Measurements from ENCODE around the gene PRPF31.
A peak's percentile ranks its signal among the peaks of the same experiment; 100 is the strongest.

Gene PRPF31

DNA sequence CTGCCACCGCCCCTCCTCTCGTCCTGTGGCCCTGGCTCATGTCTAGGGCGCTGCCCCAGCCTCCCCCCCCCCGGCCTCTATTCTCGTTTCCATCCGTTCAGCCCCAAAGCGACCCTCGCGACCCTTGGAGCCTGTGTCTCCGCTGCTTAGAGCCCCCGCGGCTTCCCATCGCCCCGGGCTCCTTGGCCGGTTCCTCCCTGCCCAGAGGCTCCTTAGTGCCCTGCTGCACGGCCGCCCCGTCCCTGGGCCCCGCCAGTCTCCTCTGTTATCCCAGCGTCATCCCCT lies 12.8 kb downstream of the PRPF31 start:
- ATAC-seq = no peak
- Mint-ChIP-seq H3K27ac (no peak overlapping the region), H3K4me1 (no peaks in the 10 kb centered on the region), H3K27me3 (no peaks in the 10 kb centered on the region), H3K9me3 (no peaks in the 10 kb centered on the region), H3K4me3 (no peak overlapping the region), H3K36me3 (peaks cover 63% of the 10 kb centered on the region)

DNA sequence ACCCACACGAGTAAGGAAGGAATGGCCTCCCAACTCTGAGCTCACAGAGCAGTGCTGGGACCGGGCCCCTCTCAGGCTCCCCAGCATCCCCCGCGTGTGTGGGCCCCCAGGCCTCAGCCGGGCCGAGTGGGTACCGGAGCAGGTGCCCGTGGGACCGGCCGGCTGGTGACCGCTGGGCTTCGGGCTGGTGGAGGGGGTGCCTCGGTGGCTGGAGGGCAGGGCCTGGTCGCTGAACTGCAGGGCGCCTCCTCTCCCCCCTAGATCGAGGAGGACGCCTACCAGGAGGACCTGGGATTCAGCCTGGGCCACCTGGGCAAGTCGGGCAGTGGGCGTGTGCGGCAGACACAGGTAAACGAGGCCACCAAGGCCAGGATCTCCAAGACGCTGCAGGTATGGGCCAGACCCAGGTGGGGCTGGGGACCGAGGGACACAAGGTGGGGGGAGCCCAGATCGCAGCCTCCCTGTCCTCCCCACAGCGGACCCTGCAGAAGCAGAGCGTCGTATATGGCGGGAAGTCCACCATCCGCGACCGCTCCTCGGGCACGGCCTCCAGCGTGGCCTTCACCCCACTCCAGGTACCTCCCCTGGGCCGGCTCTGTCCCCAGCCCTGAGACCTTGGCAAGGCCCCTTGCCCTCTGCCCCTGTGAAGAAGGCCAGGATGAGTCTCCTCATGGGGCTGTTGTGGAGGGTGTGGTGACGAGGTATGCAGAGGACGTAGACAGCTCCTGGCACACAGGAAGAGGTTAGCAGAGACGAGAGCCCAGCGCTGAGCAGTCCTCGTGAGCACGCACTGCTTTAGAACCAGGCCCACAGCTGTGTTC lies 13.5 kb downstream of the PRPF31 start:
- peaks cover 57% of the 10 kb centered on the region for H3K36me3 Mint-ChIP-seq
- no peaks in the 10 kb centered on the region for H3K9me3 Mint-ChIP-seq
- no peaks in the 10 kb centered on the region for H3K27me3 Mint-ChIP-seq
- peaks cover under 1% of the 10 kb centered on the region for H3K4me1 Mint-ChIP-seq
- H3K27ac Mint-ChIP-seq = no peak overlapping the region
- ATAC-seq = peak; percentile 34
- H3K4me3 Mint-ChIP-seq = no peak overlapping the region

DNA sequence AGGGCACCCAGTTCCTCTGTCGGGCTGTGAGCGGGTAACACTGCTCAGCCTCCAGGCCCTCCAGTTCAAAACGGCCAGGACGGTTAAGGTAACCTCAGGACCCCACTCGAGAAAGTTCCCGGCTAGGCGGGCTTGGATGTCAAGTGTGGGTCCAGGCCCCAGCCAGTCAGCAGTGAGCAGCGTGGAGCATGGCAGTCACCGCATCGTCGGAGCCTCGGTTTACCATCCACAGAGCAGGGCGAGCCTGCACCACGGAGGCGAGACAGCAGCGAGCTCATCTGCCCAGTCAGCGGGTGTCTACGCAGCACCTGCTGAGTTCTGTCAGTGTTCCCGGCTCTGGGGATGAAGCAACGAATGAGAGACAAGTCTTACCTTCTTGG lies 14.1 kb downstream of the PRPF31 start:
- H3K4me1 Mint-ChIP-seq = peaks cover 6% of the 10 kb centered on the region

DNA sequence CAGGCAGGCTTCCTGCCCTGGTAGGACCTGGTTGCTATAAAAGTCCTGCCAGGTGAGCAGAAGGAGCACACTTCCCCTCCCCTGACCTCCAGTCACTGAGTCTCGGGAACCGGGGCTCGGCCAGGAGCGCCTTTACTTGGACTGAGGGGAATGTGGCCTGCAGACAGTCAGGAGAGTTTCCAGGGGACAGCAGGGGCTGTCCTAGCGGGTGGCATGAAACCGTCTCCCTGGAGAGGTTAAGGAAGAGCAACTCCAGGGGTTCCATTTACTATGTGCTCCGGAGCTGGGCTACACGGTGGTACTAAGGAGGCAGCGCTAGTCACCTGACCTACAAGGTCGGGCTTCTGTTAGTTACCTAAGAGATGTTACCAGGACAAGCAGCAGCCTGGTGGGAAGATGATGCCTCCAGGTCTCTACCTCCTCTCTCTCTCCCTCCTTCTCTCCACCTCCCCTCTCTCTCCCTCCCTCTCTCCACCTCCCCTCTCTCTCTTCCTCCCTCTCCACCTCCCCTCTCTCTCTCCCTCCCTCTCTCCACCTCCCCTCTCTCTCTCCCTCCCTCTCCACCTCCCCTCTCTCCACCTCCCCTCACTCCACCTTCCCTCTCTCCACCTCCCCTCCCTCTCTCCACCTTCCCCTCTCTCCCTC lies 17.9 kb downstream of the PRPF31 start:
- Mint-ChIP-seq H3K36me3 (peaks cover 28% of the 10 kb centered on the region), H3K4me3 (no peak overlapping the region), H3K27ac (no peak overlapping the region), H3K4me1 (peaks cover 17% of the 10 kb centered on the region), H3K9me3 (no peaks in the 10 kb centered on the region), H3K27me3 (no peaks in the 10 kb centered on the region)
- no peak for ATAC-seq

More for the DNA sequence above, 14.1 kb downstream of the PRPF31 start:
- Mint-ChIP-seq H3K9me3 (no peaks in the 10 kb centered on the region), H3K4me3 (no peak overlapping the region), H3K36me3 (peaks cover 57% of the 10 kb centered on the region), H3K27ac (no peak overlapping the region), H3K27me3 (no peaks in the 10 kb centered on the region)
- no peak for ATAC-seq

DNA sequence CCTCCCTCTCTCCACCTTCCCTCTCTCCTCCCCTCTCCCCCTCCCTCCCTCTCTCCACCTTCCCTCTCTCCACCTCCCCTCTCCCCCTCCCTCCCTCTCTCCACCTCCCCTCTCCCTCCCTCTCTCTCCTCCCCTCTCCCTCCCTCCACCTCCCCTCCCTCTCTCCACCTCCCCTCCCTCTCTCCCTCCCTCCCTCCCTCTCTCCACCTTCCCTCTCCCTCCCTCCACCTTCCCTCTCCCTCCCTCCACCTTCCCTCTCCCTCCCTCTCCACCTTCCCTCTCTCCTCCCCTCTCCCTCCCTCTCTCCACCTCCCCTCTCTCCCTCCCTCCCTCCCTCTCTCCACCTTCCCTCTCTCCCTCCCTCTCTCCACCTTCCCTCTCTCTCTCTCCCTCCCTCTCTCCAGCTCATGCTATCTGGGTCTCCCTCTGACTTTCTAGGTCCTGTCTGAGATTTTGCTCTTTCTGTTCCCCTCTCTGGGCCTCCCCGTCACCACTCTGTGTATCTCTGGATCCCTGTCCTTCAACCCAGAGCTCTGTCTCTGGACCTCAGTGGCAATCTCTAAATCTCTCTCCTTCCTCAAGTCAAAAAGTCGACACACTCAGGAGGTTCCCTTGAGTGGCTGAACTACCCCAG lies 18.5 kb downstream of the PRPF31 start:
- Mint-ChIP-seq H3K4me3 (no peak overlapping the region), H3K36me3 (peaks cover 27% of the 10 kb centered on the region), H3K27ac (peak overlapping the region; percentile 49), H3K27me3 (no peaks in the 10 kb centered on the region), H3K4me1 (peaks cover 23% of the 10 kb centered on the region), H3K9me3 (no peaks in the 10 kb centered on the region)
- ATAC-seq = no peak

DNA sequence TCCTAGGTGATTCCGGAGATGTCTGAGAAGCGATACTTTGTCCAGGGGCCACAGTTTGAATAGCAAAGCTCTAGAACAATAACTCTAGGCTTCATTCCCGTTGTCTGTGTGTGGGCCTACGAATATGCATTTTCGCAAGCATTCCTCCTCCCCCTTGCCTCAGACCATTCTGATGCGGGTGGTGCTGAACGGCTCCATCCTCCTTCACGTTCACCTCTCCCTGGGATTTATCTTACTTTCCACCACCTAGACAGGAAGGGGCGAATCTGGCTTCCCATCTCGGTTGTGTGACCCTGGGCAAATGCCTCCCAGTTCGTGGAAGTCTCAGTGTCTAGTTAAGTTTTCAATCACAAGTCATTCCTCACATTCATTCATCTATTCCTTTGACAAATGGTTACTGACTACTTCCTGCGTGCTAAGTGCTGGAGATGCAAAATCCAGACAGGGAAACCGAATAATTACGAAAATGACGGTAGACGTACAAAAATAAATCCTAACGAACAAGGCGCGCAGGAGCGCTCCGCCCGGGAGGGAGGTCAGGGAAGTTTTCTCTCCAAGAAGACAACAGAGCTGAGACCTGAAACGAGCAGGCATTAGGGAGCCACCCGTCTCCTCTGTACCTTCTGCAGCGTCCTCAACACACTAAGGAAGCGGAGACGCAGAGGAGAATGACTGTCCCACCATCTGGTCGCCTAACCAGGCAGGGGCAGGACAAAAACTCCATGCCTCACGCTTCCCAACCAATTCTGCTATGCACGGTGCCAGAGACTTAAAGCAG lies 20.7 kb downstream of the PRPF31 start:
- Mint-ChIP-seq H3K27me3 (no peaks in the 10 kb centered on the region), H3K9me3 (no peaks in the 10 kb centered on the region), H3K4me3 (peak overlapping the region; percentile 79), H3K27ac (peak overlapping the region; percentile 97), H3K36me3 (peaks cover 26% of the 10 kb centered on the region), H3K4me1 (peaks cover 43% of the 10 kb centered on the region)
- ATAC-seq = no peak

DNA sequence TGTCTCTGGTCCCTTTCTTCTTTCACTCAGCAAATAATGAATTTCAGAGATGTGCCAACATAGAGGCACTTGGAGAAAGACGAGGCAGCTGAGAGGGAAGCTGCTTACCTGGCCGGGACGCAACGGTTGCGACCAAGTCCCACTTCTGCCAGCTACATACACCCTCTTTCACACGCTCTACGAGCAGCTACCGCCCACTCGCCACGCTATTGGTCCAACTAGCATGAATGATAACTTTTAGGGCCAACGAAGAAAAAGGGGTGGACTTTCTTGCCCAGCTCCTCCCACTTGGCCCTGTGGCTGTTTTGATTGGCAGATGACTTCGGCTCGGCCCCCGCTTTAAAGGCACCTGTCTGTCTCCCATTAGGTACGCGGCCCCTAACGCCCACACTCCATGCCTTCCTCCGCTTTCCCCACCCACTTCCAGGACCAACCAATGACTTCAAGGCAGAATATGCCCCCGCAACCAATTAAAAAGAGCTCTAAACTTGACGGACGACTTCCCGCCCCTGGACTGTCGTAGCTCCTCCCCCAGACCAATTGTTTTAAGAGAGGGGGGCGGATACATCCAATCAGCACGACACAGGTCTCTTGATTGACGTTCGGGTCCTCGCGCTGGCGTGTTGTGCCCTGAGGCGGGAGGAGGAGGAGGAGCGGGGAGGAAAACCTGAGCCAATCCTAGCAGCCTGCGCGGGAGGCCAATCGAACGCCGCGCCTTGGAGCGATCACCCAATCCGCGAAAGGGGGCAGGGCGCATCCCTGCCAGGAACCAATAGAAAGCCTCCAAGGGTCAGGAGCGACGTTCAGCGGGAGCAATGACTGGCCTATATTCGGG lies 21.5 kb downstream of the PRPF31 start:
- H3K9me3 Mint-ChIP-seq = no peaks in the 10 kb centered on the region
- ATAC-seq = peak; percentile 93
- H3K4me1 Mint-ChIP-seq = peaks cover 49% of the 10 kb centered on the region
- H3K4me3 Mint-ChIP-seq = peak overlapping the region; percentile 79
- no peaks in the 10 kb centered on the region for H3K27me3 Mint-ChIP-seq
- peak overlapping the region; percentile 97 for H3K27ac Mint-ChIP-seq
- H3K36me3 Mint-ChIP-seq = peaks cover 25% of the 10 kb centered on the region

DNA sequence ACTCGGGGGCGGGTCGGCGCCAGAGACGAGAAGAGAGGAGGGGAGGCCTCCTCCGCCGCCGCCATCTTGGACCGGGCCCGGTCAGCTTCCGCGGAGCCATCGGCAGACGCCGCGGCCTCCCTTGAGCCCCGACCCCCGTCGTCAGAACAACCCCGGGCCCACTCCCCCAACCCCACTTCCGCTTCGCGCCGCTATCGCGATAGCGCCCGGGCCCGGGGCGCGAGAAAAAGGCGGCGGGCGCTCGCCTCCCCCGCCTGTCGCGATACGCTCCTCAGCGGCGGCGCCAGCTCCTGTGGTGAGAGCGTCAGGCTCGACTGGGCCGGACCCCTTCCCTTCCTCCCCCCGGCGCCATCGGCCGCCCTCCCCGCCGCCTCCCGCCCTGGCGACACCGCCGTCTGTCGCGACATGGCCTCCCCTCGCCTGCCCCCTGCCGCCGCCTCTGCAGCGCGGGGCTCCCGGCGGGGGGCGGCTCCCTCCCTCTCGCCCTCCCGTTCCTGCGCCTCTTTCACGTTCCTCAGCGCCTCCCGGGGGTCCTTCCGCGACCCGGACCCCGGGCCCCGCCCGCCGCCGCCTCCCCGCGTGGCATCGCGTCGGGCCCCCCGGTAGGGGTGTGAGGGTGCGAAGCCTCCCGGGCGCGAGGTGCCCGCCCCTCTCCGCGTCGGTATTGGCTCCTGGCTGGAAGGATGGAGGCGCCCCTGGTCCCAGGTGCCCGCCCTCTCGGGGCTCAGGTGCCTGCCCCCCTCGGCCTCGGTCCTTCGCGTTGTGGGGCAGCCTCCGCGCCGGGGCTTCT lies 22.3 kb downstream of the PRPF31 start, which contains the start of gene CNOT3:
Gene CNOT3, plus strand, starts transcription at position 64 of the 790 bp plus-strand sequence. CDS start 5,217 bp downstream, outside the sequence.
- Mint-ChIP-seq H3K27me3 (no peaks in the 10 kb centered on the region), H3K36me3 (peaks cover 32% of the 10 kb centered on the region), H3K4me1 (peaks cover 51% of the 10 kb centered on the region), H3K27ac (peak within 1 kb of the TSS; percentile 97), H3K4me3 (peak within 1 kb of the TSS; percentile 90), H3K9me3 (no peaks in the 10 kb centered on the region)
- ATAC-seq = no peak

DNA sequence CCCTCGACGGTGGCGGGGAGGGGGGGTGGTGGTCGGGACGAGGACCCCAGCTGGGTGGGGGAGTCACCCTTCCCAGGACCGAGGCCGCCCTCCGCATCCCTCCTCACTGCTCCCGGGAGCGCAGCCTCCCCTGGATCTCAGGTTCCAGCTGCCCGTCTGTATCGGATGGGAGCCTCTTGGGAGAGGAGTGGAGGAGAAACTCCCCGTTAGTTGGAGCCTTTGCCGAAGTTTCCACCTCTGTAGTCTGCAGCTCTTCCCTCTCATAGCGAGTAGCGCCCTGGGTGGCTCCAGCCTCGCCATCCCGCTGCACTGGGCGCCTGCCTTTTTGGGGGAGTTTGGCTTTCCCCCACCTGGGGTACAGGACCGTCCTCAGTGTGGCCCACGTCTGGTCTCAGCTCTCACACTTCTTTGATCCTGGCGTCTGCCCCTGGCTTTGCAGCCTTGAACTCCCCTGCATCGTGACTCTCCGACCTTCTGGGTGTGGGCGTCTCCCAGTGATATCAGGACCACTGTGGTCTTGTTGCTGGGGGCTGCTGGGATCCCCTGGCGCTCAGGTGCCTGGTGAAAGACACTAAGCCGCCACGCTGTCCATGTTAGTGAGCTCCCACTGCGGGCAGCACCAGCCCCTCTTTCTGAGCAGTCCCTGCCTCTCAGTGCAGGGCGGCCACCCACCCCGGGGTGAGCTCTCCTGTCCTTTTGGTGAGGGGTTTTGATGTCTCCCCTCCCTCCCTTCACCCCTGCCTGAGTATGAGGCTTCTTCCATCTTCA lies 23.1 kb downstream of the PRPF31 start:
- Mint-ChIP-seq H3K4me1 (peaks cover 55% of the 10 kb centered on the region), H3K9me3 (no peaks in the 10 kb centered on the region), H3K4me3 (peak overlapping the region; percentile 90), H3K27ac (peak overlapping the region; percentile 97), H3K27me3 (no peaks in the 10 kb centered on the region), H3K36me3 (peaks cover 40% of the 10 kb centered on the region)
- no peak for ATAC-seq

DNA sequence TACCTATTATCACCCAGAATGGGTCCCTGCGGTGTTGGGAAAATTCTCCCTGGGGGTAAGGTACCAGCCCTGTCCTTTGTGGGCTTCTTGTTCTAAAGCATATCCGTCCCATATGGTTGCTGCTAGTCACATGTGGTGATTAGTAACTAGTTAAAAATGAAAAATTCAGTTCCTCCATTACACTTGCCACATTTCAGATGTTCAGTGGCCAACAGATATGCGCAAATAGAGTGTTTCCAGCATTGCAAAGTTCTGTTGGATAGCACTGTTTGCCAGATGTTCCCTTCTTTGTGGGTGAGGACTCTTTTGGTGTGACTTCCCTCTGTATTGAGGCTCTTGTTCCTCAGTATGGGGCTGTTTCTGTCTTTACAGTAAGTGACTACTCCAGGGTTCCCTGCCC lies 25.8 kb downstream of the PRPF31 start:
- no peak overlapping the region for H3K4me3 Mint-ChIP-seq
- no peak for ATAC-seq
- peaks cover 53% of the 10 kb centered on the region for H3K4me1 Mint-ChIP-seq
- no peaks in the 10 kb centered on the region for H3K9me3 Mint-ChIP-seq
- no peak overlapping the region for H3K27ac Mint-ChIP-seq
- no peaks in the 10 kb centered on the region for H3K27me3 Mint-ChIP-seq
- peaks cover 57% of the 10 kb centered on the region for H3K36me3 Mint-ChIP-seq

DNA sequence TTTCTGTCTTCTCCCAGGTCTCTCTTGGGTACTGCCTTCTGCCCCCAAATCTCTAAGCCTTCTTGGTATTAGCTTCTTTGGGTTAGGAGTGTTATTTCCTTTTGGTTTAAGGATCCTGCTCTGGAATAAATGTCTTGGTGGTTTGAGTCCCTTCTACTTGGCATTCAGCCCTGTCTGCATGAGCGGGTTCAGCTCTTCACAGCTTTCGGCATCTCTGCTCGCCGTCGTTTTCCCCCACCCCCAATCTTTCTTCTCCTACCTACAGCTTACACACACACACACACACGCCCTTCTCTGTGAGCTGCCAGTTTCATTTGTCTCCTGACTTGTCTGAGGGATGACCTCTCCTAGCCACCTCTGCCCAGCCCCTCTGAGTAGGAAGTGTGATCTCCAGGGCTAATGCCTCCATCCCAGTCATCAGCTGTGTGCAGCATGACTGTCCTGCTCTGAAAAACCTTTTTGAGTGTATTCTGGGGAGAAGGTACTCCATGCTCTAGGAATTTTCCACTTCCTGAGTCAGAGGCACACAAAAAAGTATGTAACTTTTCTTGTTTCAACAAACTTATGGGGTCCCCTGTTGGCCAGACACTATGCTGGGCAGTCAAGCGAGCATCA lies 26.7 kb downstream of the PRPF31 start:
- H3K9me3 Mint-ChIP-seq = no peaks in the 10 kb centered on the region
- H3K4me1 Mint-ChIP-seq = peaks cover 48% of the 10 kb centered on the region
- H3K27me3 Mint-ChIP-seq = no peaks in the 10 kb centered on the region
- no peak overlapping the region for H3K27ac Mint-ChIP-seq
- no peak overlapping the region for H3K4me3 Mint-ChIP-seq
- ATAC-seq = no peak
- H3K36me3 Mint-ChIP-seq = peaks cover 67% of the 10 kb centered on the region

DNA sequence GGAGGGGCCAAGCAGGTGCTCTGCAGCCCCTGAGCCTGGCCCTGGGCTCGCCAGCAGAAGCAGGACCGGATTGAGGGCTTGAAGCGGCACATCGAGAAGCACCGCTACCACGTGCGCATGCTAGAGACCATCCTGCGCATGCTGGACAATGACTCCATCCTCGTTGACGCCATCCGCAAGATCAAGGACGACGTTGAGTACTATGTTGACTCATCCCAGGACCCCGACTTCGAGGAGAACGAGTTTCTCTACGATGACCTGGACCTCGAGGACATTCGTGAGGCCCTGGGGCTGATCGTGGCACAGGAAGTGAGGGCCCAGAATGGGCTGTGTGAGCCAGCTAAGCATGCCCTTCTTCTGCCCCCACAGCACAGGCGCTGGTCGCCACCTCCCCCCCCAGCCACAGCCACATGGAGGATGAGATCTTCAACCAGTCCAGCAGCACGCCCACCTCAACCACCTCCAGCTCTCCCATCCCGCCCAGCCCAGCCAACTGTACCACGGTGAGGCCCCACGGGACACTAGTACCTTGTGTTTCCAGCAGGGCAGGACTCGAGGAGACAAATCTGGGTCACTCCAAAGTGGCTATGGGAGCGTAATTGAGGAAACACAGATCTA lies 30.1 kb downstream of the PRPF31 start:
- Mint-ChIP-seq H3K36me3 (peaks cover 79% of the 10 kb centered on the region), H3K27ac (no peak overlapping the region), H3K4me3 (no peak overlapping the region), H3K27me3 (no peaks in the 10 kb centered on the region), H3K4me1 (peaks cover 24% of the 10 kb centered on the region), H3K9me3 (no peaks in the 10 kb centered on the region)
- ATAC-seq = no peak

DNA sequence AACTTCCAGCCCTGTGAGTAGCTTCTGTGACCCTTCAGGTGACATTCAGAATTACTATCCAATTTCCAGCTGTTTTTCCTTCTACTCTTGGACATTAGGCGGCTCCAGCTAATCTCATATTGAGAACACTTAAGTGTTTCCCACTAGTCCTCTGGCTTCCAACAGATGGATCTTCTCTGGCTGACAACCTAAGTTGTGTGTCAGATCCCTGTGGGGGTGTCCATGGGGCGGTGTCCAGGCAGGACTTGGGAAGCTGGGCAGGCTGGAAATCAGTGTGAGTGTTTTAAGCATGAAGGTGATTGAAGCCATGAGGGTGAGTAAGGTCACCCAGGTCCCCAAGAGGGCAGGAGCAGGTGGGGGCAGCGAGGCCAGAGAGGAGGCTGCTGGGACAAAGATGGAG lies 32.1 kb downstream of the PRPF31 start:
- Mint-ChIP-seq H3K36me3 (peaks cover 77% of the 10 kb centered on the region), H3K27me3 (no peaks in the 10 kb centered on the region), H3K27ac (no peak overlapping the region), H3K4me1 (peaks cover 12% of the 10 kb centered on the region), H3K4me3 (no peak overlapping the region), H3K9me3 (no peaks in the 10 kb centered on the region)
- ATAC-seq = no peak
